ENCODE data around the gene NQO1. TPM values are rescaled to one million over a fixed set of nuclear protein-coding genes. Genes with fewer than 3 reads are reported as not detected.
A peak's percentile ranks its signal among the peaks of the same experiment; 100 is the strongest.

NQO1 gene
- total and polyA plus RNA-seq, 2 of the 8 experiments (the other 6 are each of a cell fraction or from before 2014, with no cell fraction given): 32.7 to 45.7 TPM

- no peak overlapping the region for H2BK120ac ChIP-seq (replicated peaks; ENCODE audit: low read depth, low read length)
- no peaks in the 10 kb centered on the region for H3K79me2 ChIP-seq (ENCODE audit: control insufficient read depth in 1 of 2, insufficient read depth in 2 of 2, low read length in 2 of 2)
- no peaks in the 10 kb centered on the region for H3K27me3 ChIP-seq (replicated peaks in 1 of 4; ENCODE audit: control insufficient read depth in 3 of 4, extremely low read depth in 1 of 4, insufficient read depth in 3 of 4, low read length in 3 of 4)
- no peak overlapping the region for H4K5ac ChIP-seq (ENCODE audit: insufficient read length, low read depth, low read length)
- no peaks in the 10 kb centered on the region for H4K20me1 ChIP-seq (replicated peaks in 1 of 2; ENCODE audit: control insufficient read depth in 1 of 2, insufficient read depth in 2 of 2, low read length in 2 of 2)
- 83% methylated on average over 10 of the region's 10 CpGs; no CpG with 5 or more reads in 1 of the 2 experiments for WGBS, 2 experiments (ENCODE audit: extremely low coverage in 1 of 2, insufficient coverage in 1 of 2, insufficient read length in 1 of 2, insufficient replicate concordance in 2 of 2, low coverage in 1 of 2, low lambda C conversion rate in 2 of 2, missing lambda C conversion rate in 1 of 2)
- no peak overlapping the region for H3K23ac ChIP-seq (ENCODE audit: insufficient read length)
- H3K79me1 ChIP-seq (ENCODE audit: low read depth, low read length): no peaks in the 10 kb centered on the region
- no peak overlapping the region for H3K4me3 ChIP-seq (ENCODE audit: extremely low read depth in 1 of 4, insufficient read depth in 2 of 4, low read depth in 3 of 4, low read length in 4 of 4)
- H3K4me2 ChIP-seq (ENCODE audit: insufficient read depth in 1 of 2, low read depth in 2 of 2, low read length in 2 of 2): no peak overlapping the region
- H3K56ac ChIP-seq (replicated peaks; ENCODE audit: insufficient read length, low read depth, low read length): no peak overlapping the region
- no peak overlapping the region for H2BK5ac ChIP-seq (ENCODE audit: low read depth, low read length)
- ChIA-PET CTCF (ENCODE audit: partially characterized antibody) (interaction anchor here (0.6 to 13.1 kb wide), 5 partner anchors 9 to 320 kb away, joined by 3 to 88 read pairs (median 3); partner anchors contain the start of gene NOB1), POLR2A (ENCODE audit: partially characterized antibody) (no interaction called here)
- H2AFZ ChIP-seq (ENCODE audit: low read length): no peak overlapping the region
- no peak overlapping the region for H2BK15ac ChIP-seq (ENCODE audit: low read length)
- H3K9me3 ChIP-seq (ENCODE audit: insufficient read depth in 2 of 2, low read depth in 1 of 2, low read length in 1 of 2): no peaks in the 10 kb centered on the region
- H3K4me1 ChIP-seq (replicated peaks in 1 of 4; ENCODE audit: control insufficient read depth in 3 of 4, insufficient read depth in 4 of 4, low read length in 3 of 4): 0 out of 7 replicates have a peak, but pooled peaks cover 0 to 2% (median 0%) of the 10 kb centered on the region in 4 experiments
- H2BK20ac ChIP-seq (ENCODE audit: low read length): no peak overlapping the region
- no peak for TF ChIP-seq POLR2A (IDR thresholded peaks at IDR 0.05; ENCODE audit: control extremely low read depth in 1 of 2, low read depth in 2 of 2, low read length in 2 of 2)
- no peak for TF ChIP-seq GTF2F1 (IDR thresholded peaks at IDR 0.05; ENCODE audit: borderline replicate concordance, low read depth, low read length)
- TF ChIP-seq PHF8 (conservative IDR thresholded peaks at IDR 0.05; ENCODE audit: low read depth, low read length): no peak
- no peak for TF ChIP-seq RFX5 (IDR thresholded peaks at IDR 0.05; ENCODE audit: borderline replicate concordance, low read depth, low read length)
- TF ChIP-seq YY1 (IDR thresholded peaks at IDR 0.05; ENCODE audit: low read depth, low read length): no peak
- no peak for TF ChIP-seq SIN3A (conservative IDR thresholded peaks at IDR 0.05 in 1 of 2, IDR thresholded peaks at IDR 0.05 in 1 of 2; ENCODE audit: low read depth in 1 of 2, low read length in 2 of 2)
- no peak for TF ChIP-seq TAF7 (optimal IDR thresholded peaks at IDR 0.05; ENCODE audit: borderline replicate concordance, low read depth, low read length)
- TF ChIP-seq POLR2AphosphoS5 (IDR thresholded peaks at IDR 0.05; ENCODE audit: low read depth, low read length): no peak
- H4K8ac ChIP-seq (ENCODE audit: extremely low read depth, insufficient read depth, low read length): no peak overlapping the region
- H3K4ac ChIP-seq (replicated peaks; ENCODE audit: insufficient read length, low read depth, low read length): no peak overlapping the region
- no peak overlapping the region for H3K27ac ChIP-seq (ENCODE audit: low read depth, low read length)
- no peak overlapping the region for H2AK5ac ChIP-seq (ENCODE audit: low read depth, low read length)
- no peak for FAIRE-seq
- H3K14ac ChIP-seq (ENCODE audit: insufficient read length): no peak overlapping the region
- H3K23me2 ChIP-seq (ENCODE audit: low read depth, low read length): no peaks in the 10 kb centered on the region
- H3K9ac ChIP-seq (replicated peaks in 1 of 4; ENCODE audit: extremely low read depth in 1 of 4, low read depth in 3 of 4, low read length in 3 of 4): no peak overlapping the region; a peak in 1 of 7 replicates
- H3K18ac ChIP-seq (ENCODE audit: extremely low read depth, low read length): no peak overlapping the region
- H2BK12ac ChIP-seq (ENCODE audit: low read depth, low read length): no peak overlapping the region
- H4K91ac ChIP-seq (replicated peaks; ENCODE audit: insufficient read length, low read length): no peak overlapping the region
- peaks cover 0 to 6% (median 4%) of the 10 kb centered on the region in 4 experiments; a peak in 2 of 8 replicates for H3K36me3 ChIP-seq (ENCODE audit: control insufficient read depth in 2 of 4, insufficient read depth in 4 of 4, low read length in 3 of 4)
- peak in 1 of 2 experiments; percentile 29 for DNase-seq (ENCODE audit: low read depth in 1 of 2, low spot score in 2 of 2)
Observed at GRCh38 chr16:69718111-69718764, 8.1 kb downstream of the NQO1 start.

All from H1 (cell line).